H1 (cell line): Measurements from ENCODE around the gene PRICKLE3. TPM values are rescaled to one million over a fixed set of nuclear protein-coding genes. Genes with fewer than 3 reads are reported as not detected.

Experiments used
- CREB1 ChIP-seq: IDR thresholded peaks from 2 replicates; pipeline ENCODE4 v1.6.1; 2012; ENCODE audit warnings: inconsistent platforms
- POLR2A ChIP-seq, 2 experiments: IDR thresholded peaks; 1 replicate in 1 of 2; 2 replicates in 1 of 2; pipeline ENCODE4 v1.6.1; 2011; ENCODE audit warnings: low read depth in 2 of 2, low read length in 2 of 2, mild to moderate bottlenecking in 2 of 2; ENCODE audit errors: control extremely low read depth in 1 of 2
- POU5F1 ChIP-seq: IDR thresholded peaks from 2 replicates; pipeline ENCODE4 v1.6.1; 2011; ENCODE audit warnings: low read depth, mild to moderate bottlenecking, low read length, moderate library complexity
- SRF ChIP-seq: IDR thresholded peaks from 2 replicates; pipeline ENCODE4 v1.6.1; 2011; ENCODE audit warnings: mild to moderate bottlenecking, low read depth, low read length, moderate library complexity
- TEAD4 ChIP-seq: IDR thresholded peaks from 2 replicates; pipeline ENCODE4 v1.6.1; 2012; ENCODE audit warnings: low read depth, low read length, inconsistent platforms, mixed read lengths
- polyA plus RNA-seq, 7 experiments: library from polyadenylated mRNA; depleted of rRNA in 3 of 7; stranded (reverse) in 5 of 7; unstranded in 2 of 7; fragments of >200 nt in 5 of 7; fragments of 200-250 nt in 2 of 7; gene quantifications; 1 replicate in 5 of 7; 2 replicates in 1 of 7; 4 replicates in 1 of 7; pipeline versions ENCODE4 v1.2.1 to v1.2.3, GENCODE V29; 2011 to 2013; ENCODE audit warnings: missing spikeins in 2 of 7, mixed read lengths in 2 of 7
- total RNA-seq: library from RNA; stranded (reverse); fragmentation: NEBNext Ultra II Directional; extraction: Animal tissue kit (Norgen Biotek cat#: 25700); gene quantifications from 2 replicates; pipeline ENCODE4 v1.2.1, GENCODE V29; 2021

The PRICKLE3 gene
- total and polyA plus RNA-seq, 2 of the 8 experiments (the other 6 are each of a cell fraction or from before 2014, with no cell fraction given): 9.1 to 10.6 TPM

- TF ChIP-seq POU5F1 (no peak), TEAD4 (no peak), CREB1 (0 out of 2 replicates have a peak, but pooled peaks have one; percentile 15), POLR2A (IDR thresholded peaks at IDR 0.05; ENCODE audit: control extremely low read depth in 1 of 2, low read depth in 2 of 2, low read length in 2 of 2) (peak in 1 of 2 experiments; percentile 71; a peak in 2 of 3 replicates), SRF (no peak)
These were observed 1.6 kb downstream of the PRICKLE3 start (continued) for GRCh38 chrX:49184294-49185281.
